Right lobe of liver (tissue), 6 donors: ENCODE results near the gene LAG3. TPM values are rescaled to one million over a fixed set of nuclear protein-coding genes. Genes with fewer than 3 reads are reported as not detected.
A peak's percentile ranks its signal among the peaks of the same experiment; 100 is the strongest.

Experiments used
- ATAC-seq, 4 donors: fragments of 200-7000 bp; cut with Tn5 transposase; one replicate each; pipeline ENCODE4 v1.9.1; 2020; ENCODE audit warnings: mild to moderate bottlenecking in 4 of 4, moderate library complexity in 4 of 4
- DNase-seq, 3 donors: peaks; one replicate each; pipeline ENCODE4 v3.0.0-alpha.2; 2020
- H3K27ac ChIP-seq, 3 donors: fragments of 200-600 bp; one replicate each; pipeline ENCODE4 v1.8.0; 2022
- H3K27me3 ChIP-seq, 2 donors: fragments of 200-600 bp; one replicate each; pipeline ENCODE4 v1.8.0; 2022
- H3K36me3 ChIP-seq, 4 donors: fragments of 200-600 bp; sonication (generic) in 1 of 4; one replicate each; pipeline versions ENCODE4 v1.5.1 to v1.8.0; 2017 to 2022; ENCODE audit warnings: control low read depth in 1 of 4
- H3K4me1 ChIP-seq, 4 donors: fragments of 200-600 bp; sonication (generic) in 1 of 4; one replicate each; pipeline versions ENCODE4 v1.5.1 to v1.8.0; 2017 to 2022; ENCODE audit warnings: control low read depth in 1 of 4
- H3K4me3 ChIP-seq, 3 donors: fragments of 200-600 bp; one replicate each; pipeline ENCODE4 v1.8.0; 2022
- H3K9me3 ChIP-seq, 4 donors: fragments of 200-600 bp; sonication (generic) in 1 of 4; one replicate each; pipeline versions ENCODE4 v1.5.1 to v1.8.0; 2017 to 2022; ENCODE audit warnings: control low read depth in 1 of 4
- POLR2A ChIP-seq: fragments of 450-650 bp; IDR thresholded peaks from one replicate; pipeline ENCODE4 v1.6.1; 2017; ENCODE audit warnings: antibody characterized with exemption, mild to moderate bottlenecking
- WGBS: methylation state at CpG from one replicate; pipeline ENCODE4 v1.1.6; 2018; ENCODE audit warnings: low coverage, low lambda C conversion rate; ENCODE audit not compliant: insufficient coverage; ENCODE audit errors: missing lambda C conversion rate; 5-methylcytosine and 5-hydroxymethylcytosine counted together
- intact Hi-C, 2 donors: fragments of 100-400 bp; cut with DNase I; formaldehyde crosslinking; loops; one replicate each; pipeline versions ENCODE4 v1.11.2 to v1.14.1; 2022
- total RNA-seq, 6 experiments: library from RNA; depleted of rRNA in 2 of 6; stranded (reverse); fragments of >200 nt in 2 of 6; fragmentation: NEBNext Ultra II Directional in 3 of 6; extraction: Animal tissue kit (Norgen Biotek cat#: 25700) in 3 of 6; gene quantifications; one replicate each; pipeline versions ENCODE4 v1.1.0 to v1.2.4, GENCODE V29; 2016 to 2023
- TF ChIP-seq, protein P1 (sequence below), 4 donors: fragments of 200-600 bp in 3 of 4; fragments of 450-650 bp in 1 of 4; IDR thresholded peaks; one replicate each; pipeline versions ENCODE4 v1.5.1 to v1.8.0; 2016 to 2022; ENCODE audit warnings: antibody characterized with exemption in 4 of 4, mild to moderate bottlenecking in 2 of 4
- donor health status: DM: no; HTN: yes; CAD: no.
- donor health status: DM: no; HTN: no; CAD: no.
- donor health status: DM: no; HTN: no; CAD: no.
- donor health status: DM: no; HTN: yes; CAD: no.
- donor health status: DM: no; HTN: yes; CAD: no.

The LAG3 gene
- total RNA-seq, 6 experiments from 2014 or later, result 0.18 to 2.3 (median 1.4) TPM

DNA sequence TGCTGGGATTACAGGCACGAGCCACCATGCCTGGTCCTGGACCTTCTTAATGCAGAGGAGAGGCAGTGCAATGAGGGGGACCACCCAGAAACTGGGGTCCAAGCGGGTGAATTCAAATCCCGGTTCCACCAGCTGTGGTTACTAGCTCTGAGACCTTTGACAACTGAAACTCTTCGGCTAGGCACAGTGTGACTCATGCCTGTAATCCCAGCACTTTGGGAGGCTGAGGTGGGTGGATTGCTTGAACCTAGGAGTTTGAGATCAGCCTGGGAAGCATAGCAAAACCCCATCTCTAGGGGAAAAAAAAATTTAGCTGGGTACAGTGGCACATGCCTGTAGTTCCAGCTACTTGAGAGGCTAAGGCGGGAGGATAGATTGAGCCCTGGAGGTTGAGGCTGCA, 12.0 kb downstream of the LAG3 start:
- WGBS, result 80% methylated on average over 1 of the region's 5 CpGs
- intact Hi-C loops, result no loop called here
- no peak for ATAC-seq

DNA sequence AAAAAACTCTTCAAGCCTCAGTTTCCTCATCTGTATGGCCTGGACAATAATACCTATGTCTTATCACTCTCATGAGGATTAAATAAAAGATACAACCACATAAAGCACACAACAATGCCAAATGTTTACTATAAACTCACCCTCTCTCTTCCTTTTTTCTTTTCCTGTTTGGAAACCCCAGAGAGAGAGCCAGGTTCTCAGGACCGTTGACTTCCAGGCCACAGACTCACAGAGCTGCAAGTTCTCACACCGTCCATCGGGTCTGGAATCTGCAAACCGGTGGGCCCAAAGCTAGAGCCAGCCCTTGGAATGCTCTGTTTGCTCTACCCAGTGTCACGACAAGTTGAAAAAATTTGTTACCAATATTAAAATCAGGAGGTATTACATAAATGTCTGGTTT, 12.4 kb downstream of the LAG3 start:
- Histone ChIP-seq H3K4me1 (peaks cover 0 to 8% (median 3%) of the 10 kb centered on the region in 4 donors), H3K4me3 (no peak overlapping the region), H3K27me3 (no peaks in the 10 kb centered on the region), H3K36me3 (no peaks in the 10 kb centered on the region), H3K9me3 (no peaks in the 10 kb centered on the region), H3K27ac (no peak overlapping the region)
- peak in 1 of 4 donors; percentile 8 for ATAC-seq
- no peak for DNase-seq
- intact Hi-C loops, result no loop called here
- no peak for TF ChIP-seq POLR2A
- TF ChIP-seq, protein P1, sequence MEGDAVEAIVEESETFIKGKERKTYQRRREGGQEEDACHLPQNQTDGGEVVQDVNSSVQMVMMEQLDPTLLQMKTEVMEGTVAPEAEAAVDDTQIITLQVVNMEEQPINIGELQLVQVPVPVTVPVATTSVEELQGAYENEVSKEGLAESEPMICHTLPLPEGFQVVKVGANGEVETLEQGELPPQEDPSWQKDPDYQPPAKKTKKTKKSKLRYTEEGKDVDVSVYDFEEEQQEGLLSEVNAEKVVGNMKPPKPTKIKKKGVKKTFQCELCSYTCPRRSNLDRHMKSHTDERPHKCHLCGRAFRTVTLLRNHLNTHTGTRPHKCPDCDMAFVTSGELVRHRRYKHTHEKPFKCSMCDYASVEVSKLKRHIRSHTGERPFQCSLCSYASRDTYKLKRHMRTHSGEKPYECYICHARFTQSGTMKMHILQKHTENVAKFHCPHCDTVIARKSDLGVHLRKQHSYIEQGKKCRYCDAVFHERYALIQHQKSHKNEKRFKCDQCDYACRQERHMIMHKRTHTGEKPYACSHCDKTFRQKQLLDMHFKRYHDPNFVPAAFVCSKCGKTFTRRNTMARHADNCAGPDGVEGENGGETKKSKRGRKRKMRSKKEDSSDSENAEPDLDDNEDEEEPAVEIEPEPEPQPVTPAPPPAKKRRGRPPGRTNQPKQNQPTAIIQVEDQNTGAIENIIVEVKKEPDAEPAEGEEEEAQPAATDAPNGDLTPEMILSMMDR (IDR thresholded peaks at IDR 0.05), result no peak
- WGBS, result 48% methylated on average over 5 of the region's 5 CpGs

More for the DNA sequence above, 12.0 kb downstream of the LAG3 start:
- DNase-seq, result no peak
- Histone ChIP-seq H3K4me3 (no peak overlapping the region), H3K27ac (no peak overlapping the region), H3K27me3 (no peaks in the 10 kb centered on the region), H3K9me3 (no peaks in the 10 kb centered on the region), H3K4me1 (peaks cover 0 to 11% (median 6%) of the 10 kb centered on the region in 4 donors), H3K36me3 (no peaks in the 10 kb centered on the region)
- no peak for TF ChIP-seq POLR2A
- TF ChIP-seq, protein P1 (IDR thresholded peaks at IDR 0.05), result no peak

DNA sequence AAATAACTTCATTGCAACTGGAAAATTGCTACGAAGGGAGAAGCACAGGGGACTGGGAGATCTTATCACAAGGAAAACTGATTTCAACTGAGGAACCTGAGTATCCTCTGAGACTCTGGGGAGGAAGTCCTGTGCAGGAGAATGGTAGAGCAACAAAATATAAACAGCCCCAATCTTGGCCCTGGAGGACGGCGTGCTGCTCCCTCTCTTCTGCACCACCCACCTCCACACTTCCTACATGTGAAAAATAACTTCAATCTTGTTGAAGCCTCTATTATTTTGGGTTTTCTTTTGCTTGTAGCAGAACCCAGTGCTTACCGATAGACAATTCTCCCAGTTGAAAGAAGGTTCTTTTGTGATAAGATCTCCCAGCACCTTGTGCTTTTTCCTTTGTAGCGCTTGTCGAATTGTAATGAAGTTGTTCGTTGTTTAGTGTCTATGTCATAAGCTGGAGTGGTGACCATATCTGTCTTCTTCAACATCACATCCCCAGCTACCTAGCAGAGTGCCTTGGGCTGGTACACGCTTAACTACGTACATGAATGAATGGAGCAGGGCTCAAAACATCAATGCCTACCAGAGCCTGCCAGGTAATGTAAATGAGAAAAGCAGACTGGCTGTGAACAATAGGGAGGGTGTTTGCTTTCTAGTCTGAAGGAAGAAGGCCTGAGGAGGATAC, 14.2 kb downstream of the LAG3 start:
- TF ChIP-seq POLR2A, result no peak
- TF ChIP-seq, protein P1 (IDR thresholded peaks at IDR 0.05), result no peak
- no peak for ATAC-seq
- WGBS, result 66% methylated on average over 9 of the region's 9 CpGs
- no peak overlapping the region for H3K4me3 ChIP-seq
- no peaks in the 10 kb centered on the region for H3K4me1 ChIP-seq
- intact Hi-C loops, result no loop called here
- H3K9me3 ChIP-seq, result no peaks in the 10 kb centered on the region
- H3K36me3 ChIP-seq, result no peaks in the 10 kb centered on the region
- H3K27ac ChIP-seq, result no peak overlapping the region
- no peaks in the 10 kb centered on the region for H3K27me3 ChIP-seq
- DNase-seq, result no peak

DNA sequence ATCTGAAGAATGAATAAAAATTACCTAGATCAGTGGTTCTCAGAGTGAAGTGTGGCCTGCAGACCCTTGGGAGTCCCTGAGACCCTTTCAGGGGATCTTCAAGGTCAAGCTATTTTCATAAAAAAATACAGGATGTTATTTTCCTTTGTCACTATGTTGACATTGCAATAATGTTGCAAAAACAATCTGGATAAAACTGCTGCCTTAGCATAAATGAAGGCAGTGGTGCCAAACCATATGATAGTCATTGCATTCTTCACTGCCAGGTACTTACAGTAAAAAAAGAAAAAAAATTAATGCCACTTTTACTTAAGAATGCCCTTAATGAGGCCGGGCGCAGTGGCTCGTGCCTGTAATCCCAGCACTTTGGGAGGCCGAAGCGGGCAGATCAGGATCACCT, 15.0 kb downstream of the LAG3 start:
- H3K9me3 ChIP-seq, result no peaks in the 10 kb centered on the region
- no peak overlapping the region for H3K27ac ChIP-seq
- H3K36me3 ChIP-seq, result no peaks in the 10 kb centered on the region
- H3K4me1 ChIP-seq, result no peaks in the 10 kb centered on the region
- TF ChIP-seq POLR2A, result no peak
- TF ChIP-seq, protein P1 (IDR thresholded peaks at IDR 0.05), result no peak
- DNase-seq, result no peak
- WGBS, result 77% methylated on average over 5 of the region's 5 CpGs
- no peak overlapping the region for H3K4me3 ChIP-seq
- no peak for ATAC-seq
- intact Hi-C loops, result no loop called here
- no peaks in the 10 kb centered on the region for H3K27me3 ChIP-seq
